BE2C (cell line): ENCODE data around the gene RIMS4.

Experiments
- DNase-seq: peaks from one replicate; pipeline ENCODE4 v3.0.0-alpha.2; 2020
- H3K27me3 ChIP-seq: fragments of 250-450 bp; sonication (Bioruptor Pico); 2 replicates; pipeline ENCODE4 v1.5.1; 2020; ENCODE audit warnings: mild to moderate bottlenecking
- H3K36me3 ChIP-seq: fragments of 250-450 bp; sonication (Bioruptor Pico); 2 replicates; pipeline ENCODE4 v1.5.1; 2020; ENCODE audit warnings: mild to moderate bottlenecking
- H3K4me1 ChIP-seq: fragments of 250-450 bp; sonication (Bioruptor Pico); 2 replicates; pipeline ENCODE4 v1.5.1; 2020
- H3K4me3 ChIP-seq: 2 replicates; pipeline ENCODE4 v1.5.1; 2011; ENCODE audit warnings: low read depth, low read length
- H3K9me3 ChIP-seq: fragments of 250-450 bp; sonication (Bioruptor Pico); 2 replicates; pipeline ENCODE4 v1.5.1; 2020
- CTCF ChIP-seq: IDR thresholded peaks from 2 replicates; pipeline ENCODE4 v1.5.1; 2012; ENCODE audit warnings: mild to moderate bottlenecking, low read depth, low read length

RIMS4 gene

GRCh38 chr20:44850837-44851236 lies 40.5 kb upstream of the RIMS4 start:
- no peak for DNase-seq
- Histone ChIP-seq H3K36me3 (no peaks in the 10 kb centered on the region), H3K4me3 (no peak overlapping the region), H3K4me1 (no peaks in the 10 kb centered on the region), H3K27me3 (no peaks in the 10 kb centered on the region), H3K9me3 (no peaks in the 10 kb centered on the region)
- TF ChIP-seq CTCF = no peak

- no peak for DNase-seq
- Histone ChIP-seq H3K4me3 (no peak overlapping the region), H3K9me3 (no peaks in the 10 kb centered on the region), H3K27me3 (no peaks in the 10 kb centered on the region), H3K4me1 (no peaks in the 10 kb centered on the region), H3K36me3 (no peaks in the 10 kb centered on the region)
- TF ChIP-seq CTCF = no peak
Measured at GRCh38 chr20:44850272-44850671, 39.9 kb upstream of the RIMS4 start.

GRCh38 chr20:44849703-44850102 lies 39.4 kb upstream of the RIMS4 start:
- no peak for DNase-seq
- Histone ChIP-seq H3K4me1 (no peaks in the 10 kb centered on the region), H3K4me3 (no peak overlapping the region), H3K36me3 (no peaks in the 10 kb centered on the region), H3K27me3 (no peaks in the 10 kb centered on the region), H3K9me3 (no peaks in the 10 kb centered on the region)
- peak; percentile 39 for TF ChIP-seq CTCF

- no peaks in the 10 kb centered on the region for H3K9me3 ChIP-seq
- H3K4me3 ChIP-seq = no peak overlapping the region
- H3K4me1 ChIP-seq = no peaks in the 10 kb centered on the region
- no peak for TF ChIP-seq CTCF
- H3K36me3 ChIP-seq = no peaks in the 10 kb centered on the region
- no peaks in the 10 kb centered on the region for H3K27me3 ChIP-seq
- no peak for DNase-seq
Measured at GRCh38 chr20:44848254-44849015, 38.1 kb upstream of the RIMS4 start.

GRCh38 chr20:44843876-44844275 lies 33.5 kb upstream of the RIMS4 start:
- Histone ChIP-seq H3K4me3 (no peak overlapping the region), H3K9me3 (no peaks in the 10 kb centered on the region), H3K27me3 (no peaks in the 10 kb centered on the region), H3K4me1 (no peaks in the 10 kb centered on the region), H3K36me3 (no peaks in the 10 kb centered on the region)
- no peak for DNase-seq
- TF ChIP-seq CTCF = no peak

GRCh38 chr20:44841955-44842354 lies 31.6 kb upstream of the RIMS4 start:
- DNase-seq = no peak
- no peaks in the 10 kb centered on the region for H3K9me3 ChIP-seq
- no peaks in the 10 kb centered on the region for H3K36me3 ChIP-seq
- TF ChIP-seq CTCF = no peak
- H3K27me3 ChIP-seq = no peaks in the 10 kb centered on the region
- H3K4me1 ChIP-seq = no peaks in the 10 kb centered on the region
- no peak overlapping the region for H3K4me3 ChIP-seq
